Esophagus muscularis mucosa (tissue), 4 donors: ENCODE measurements around the gene DAB2IP. TPM values are rescaled to one million over a fixed set of nuclear protein-coding genes. Genes with fewer than 3 reads are reported as not detected.

ENCODE experiments used
- DNase-seq: peaks from one replicate; pipeline ENCODE4 v3.0.0-alpha.2; 2017; ENCODE audit errors: extremely low spot score
- H3K27ac ChIP-seq, 4 donors: fragments of 200-600 bp; sonication (generic); replicated peaks in 1 of 4; 1 replicate in 3 of 4; 2 replicates in 1 of 4; pipeline ENCODE4 v1.5.1; 2016 to 2019; ENCODE audit warnings: mild to moderate bottlenecking in 1 of 4
- H3K27me3 ChIP-seq, 4 donors: fragments of 200-600 bp; sonication (generic); one replicate each; pipeline versions ENCODE4 v1.5.1 to v1.6.0; 2016 to 2019
- H3K36me3 ChIP-seq, 4 donors: fragments of 200-600 bp; sonication (generic); one replicate each; pipeline ENCODE4 v1.5.1; 2016 to 2019
- H3K4me1 ChIP-seq, 4 donors: fragments of 200-600 bp; sonication (generic); one replicate each; pipeline ENCODE4 v1.5.1; 2016 to 2019
- H3K4me3 ChIP-seq, 4 donors: fragments of 200-600 bp; sonication (generic); 1 replicate in 2 of 4; 2 replicates in 2 of 4; pipeline ENCODE4 v1.5.1; 2016 to 2019; ENCODE audit warnings: mild to moderate bottlenecking in 4 of 4, moderate library complexity in 1 of 4
- H3K9me3 ChIP-seq, 4 donors: fragments of 200-600 bp; sonication (generic); 1 replicate in 3 of 4; 2 replicates in 1 of 4; pipeline ENCODE4 v1.5.1; 2016 to 2019
- EP300 ChIP-seq: sonication (generic); formaldehyde crosslinking; IDR thresholded peaks from one replicate; pipeline ENCODE4 v1.6.1; 2017; ENCODE audit warnings: antibody characterized with exemption
- POLR2A ChIP-seq: fragments of 450-650 bp; IDR thresholded peaks from one replicate; pipeline ENCODE4 v1.6.1; 2017; ENCODE audit warnings: antibody characterized with exemption, moderate library complexity, mild to moderate bottlenecking, low read depth
- POLR2AphosphoS5 ChIP-seq, 2 donors: sonication (generic); formaldehyde crosslinking; IDR thresholded peaks; one replicate each; pipeline ENCODE4 v1.6.1; 2017; ENCODE audit warnings: antibody characterized with exemption in 2 of 2
- WGBS: methylation state at CpG from one replicate; pipeline ENCODE4 v1.1.5; 2018; 5-methylcytosine and 5-hydroxymethylcytosine counted together
- intact Hi-C: fragments of 100-400 bp; cut with DNase I; formaldehyde crosslinking; loops from one replicate; pipeline ENCODE4 v1.15.1; 2023
- total RNA-seq, 4 donors: library from RNA; depleted of rRNA; stranded (reverse); fragments of >200 nt; gene quantifications; one replicate each; pipeline versions ENCODE4 v1.1.0 to v1.2.1, GENCODE V29; 2016
- TF ChIP-seq, protein P1 (sequence below), 3 experiments: fragments of 200-600 bp in 2 of 3; fragments of 450-650 bp in 1 of 3; sonication (generic) in 2 of 3; IDR thresholded peaks; one replicate each; pipeline ENCODE4 v1.5.1; 2017 to 2019; ENCODE audit warnings: antibody characterized with exemption in 3 of 3, mild to moderate bottlenecking in 2 of 3, moderate library complexity in 1 of 3

The DAB2IP gene
- total RNA-seq, 4 donors from 2014 or later: 41.7 to 102 (median 62.4) TPM

DNA sequence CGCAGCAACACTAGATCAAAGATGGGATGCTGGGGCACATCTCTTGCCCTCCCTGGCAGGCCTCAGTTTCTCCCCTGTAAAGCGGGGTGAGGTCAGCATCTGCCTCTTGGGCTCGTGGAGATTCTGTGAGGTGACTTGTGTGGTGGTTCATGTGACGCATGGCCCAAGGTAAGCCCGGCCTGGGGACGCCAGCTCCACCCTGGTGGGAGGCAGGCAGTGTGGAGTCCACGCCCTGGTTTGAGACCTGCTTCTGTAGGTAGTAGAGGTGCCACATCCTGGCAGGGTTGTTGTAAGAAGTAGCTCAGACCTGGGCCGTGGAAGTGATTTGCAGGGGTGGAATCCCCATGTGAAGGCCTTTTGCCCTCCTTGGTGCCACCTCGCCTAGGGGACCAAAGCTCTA, 101.5 kb downstream of the DAB2IP start:
- Histone ChIP-seq H3K36me3 (peaks cover 0 to 18% (median 11%) of the 10 kb centered on the region in 4 donors), H3K27me3 (no peaks in the 10 kb centered on the region), H3K4me1 (peaks cover 96 to 100% (median 98%) of the 10 kb centered on the region in 4 donors), H3K9me3 (no peaks in the 10 kb centered on the region), H3K27ac (peak overlapping the region; percentile 10 to 94 (median 86)), H3K4me3 (no peak overlapping the region)
- 93% methylated on average over 4 of the region's 9 CpGs for WGBS
- no peak for DNase-seq
- intact Hi-C loops: loop anchor here (10.0 kb wide), 1 partner anchor 132 kb away; no protein-coding TSS in a partner anchor
- TF ChIP-seq POLR2A (no peak), EP300 (no peak), POLR2AphosphoS5 (IDR thresholded peaks at IDR 0.05) (no peak)
- TF ChIP-seq, protein P1, sequence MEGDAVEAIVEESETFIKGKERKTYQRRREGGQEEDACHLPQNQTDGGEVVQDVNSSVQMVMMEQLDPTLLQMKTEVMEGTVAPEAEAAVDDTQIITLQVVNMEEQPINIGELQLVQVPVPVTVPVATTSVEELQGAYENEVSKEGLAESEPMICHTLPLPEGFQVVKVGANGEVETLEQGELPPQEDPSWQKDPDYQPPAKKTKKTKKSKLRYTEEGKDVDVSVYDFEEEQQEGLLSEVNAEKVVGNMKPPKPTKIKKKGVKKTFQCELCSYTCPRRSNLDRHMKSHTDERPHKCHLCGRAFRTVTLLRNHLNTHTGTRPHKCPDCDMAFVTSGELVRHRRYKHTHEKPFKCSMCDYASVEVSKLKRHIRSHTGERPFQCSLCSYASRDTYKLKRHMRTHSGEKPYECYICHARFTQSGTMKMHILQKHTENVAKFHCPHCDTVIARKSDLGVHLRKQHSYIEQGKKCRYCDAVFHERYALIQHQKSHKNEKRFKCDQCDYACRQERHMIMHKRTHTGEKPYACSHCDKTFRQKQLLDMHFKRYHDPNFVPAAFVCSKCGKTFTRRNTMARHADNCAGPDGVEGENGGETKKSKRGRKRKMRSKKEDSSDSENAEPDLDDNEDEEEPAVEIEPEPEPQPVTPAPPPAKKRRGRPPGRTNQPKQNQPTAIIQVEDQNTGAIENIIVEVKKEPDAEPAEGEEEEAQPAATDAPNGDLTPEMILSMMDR (IDR thresholded peaks at IDR 0.05): no peak

DNA sequence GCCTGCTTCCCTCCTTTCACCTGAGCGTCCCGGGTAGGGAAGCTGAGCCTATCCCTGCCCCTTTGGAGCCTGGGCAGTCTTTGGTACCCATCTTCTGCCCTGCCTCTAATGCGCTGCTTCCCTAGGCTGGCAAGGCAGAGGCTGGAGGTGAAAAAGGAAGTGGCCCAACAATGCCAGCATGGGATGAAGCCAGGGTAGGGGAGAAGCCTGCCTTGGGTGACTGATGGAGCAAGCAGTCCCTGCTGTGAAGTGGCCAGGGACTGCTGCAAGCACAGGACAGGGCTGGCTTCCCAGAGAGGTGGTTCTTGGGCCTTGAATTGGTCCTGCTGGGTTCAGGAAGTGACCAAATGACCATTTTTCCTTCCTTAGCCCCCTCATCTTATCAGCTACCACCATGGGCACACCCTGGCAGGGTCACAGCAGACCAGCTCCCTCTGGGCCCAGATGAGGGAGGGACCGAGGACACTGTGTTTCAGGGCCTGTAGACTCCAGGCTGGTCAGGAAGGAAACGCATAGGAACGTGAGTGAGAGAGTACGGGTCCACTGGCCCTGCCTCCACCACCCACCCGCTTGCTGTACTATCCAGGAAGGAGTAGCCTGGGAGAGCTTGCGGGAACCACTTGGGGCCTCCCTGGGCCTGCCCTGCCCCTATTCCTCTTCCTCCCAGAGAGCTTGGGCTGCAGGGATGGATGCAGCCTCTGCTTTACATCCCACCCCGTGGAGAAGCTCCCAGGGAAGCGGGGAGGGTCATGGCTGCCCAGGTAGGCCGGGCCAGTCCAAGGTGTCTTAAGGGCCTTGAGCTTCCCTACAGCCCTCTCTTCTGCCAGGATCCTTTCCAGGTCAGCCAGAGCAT, 102.6 kb downstream of the DAB2IP start:
- no peak for DNase-seq
- intact Hi-C loops: loop anchor here (10.0 kb wide), 1 partner anchor 131 kb away; no protein-coding TSS in a partner anchor
- Histone ChIP-seq H3K27ac (peak overlapping the region in 3 of 4 donors; percentile 40 to 94 (median 79)), H3K4me1 (peaks cover 85 to 90% (median 87%) of the 10 kb centered on the region in 4 donors), H3K36me3 (peaks cover 4 to 24% (median 22%) of the 10 kb centered on the region in 4 donors), H3K9me3 (no peaks in the 10 kb centered on the region), H3K4me3 (no peak overlapping the region), H3K27me3 (no peaks in the 10 kb centered on the region)
- 74% methylated on average over 11 of the region's 12 CpGs for WGBS
- peak in 1 of 2 donors; percentile 19 for TF ChIP-seq POLR2AphosphoS5 (IDR thresholded peaks at IDR 0.05)
- no peak for TF ChIP-seq POLR2A

DNA sequence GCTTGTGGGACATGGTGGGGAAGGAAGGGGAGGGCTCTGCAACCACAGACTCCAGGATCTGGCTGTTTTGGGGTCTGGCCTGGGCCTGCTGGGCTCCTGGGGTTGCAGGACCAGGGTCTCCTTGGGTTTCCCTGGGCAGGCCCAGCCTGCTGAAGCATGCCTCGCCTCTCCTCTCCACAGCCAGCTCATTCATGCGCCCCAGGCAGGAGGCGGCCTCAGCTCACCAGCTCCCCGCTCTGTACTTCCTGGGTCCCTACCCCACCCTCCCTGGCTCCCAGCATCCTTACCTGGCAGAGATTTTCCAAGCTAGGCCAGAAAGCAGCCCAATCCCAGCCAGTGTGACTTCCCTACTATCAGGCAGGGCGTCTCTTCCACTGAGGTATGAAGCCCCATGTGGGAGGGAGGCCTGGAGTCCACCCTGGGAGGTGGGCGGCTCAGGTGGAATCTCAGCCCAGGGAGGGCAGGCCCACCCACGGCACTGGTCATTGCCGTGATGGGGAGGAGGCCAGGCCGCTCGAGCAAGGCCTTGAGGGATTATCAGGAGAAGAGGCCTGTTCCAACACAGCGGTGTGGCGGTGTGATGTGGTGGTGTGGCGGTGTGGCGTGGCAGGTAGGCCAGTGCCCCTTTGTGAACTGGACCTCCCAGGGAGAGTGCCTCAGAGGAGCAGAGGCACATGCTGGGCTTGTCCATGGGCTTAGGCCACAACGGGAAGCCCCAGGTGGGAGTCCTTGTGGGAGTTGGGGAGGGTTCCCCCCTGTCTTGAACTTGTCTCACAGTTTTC, 103.4 kb downstream of the DAB2IP start:
- Histone ChIP-seq H3K36me3 (peaks cover 11 to 32% (median 30%) of the 10 kb centered on the region in 4 donors), H3K27me3 (no peaks in the 10 kb centered on the region), H3K9me3 (no peaks in the 10 kb centered on the region), H3K4me3 (no peak overlapping the region), H3K4me1 (peaks cover 77 to 82% (median 79%) of the 10 kb centered on the region in 4 donors), H3K27ac (peak overlapping the region in 3 of 4 donors; percentile 40 to 94 (median 79))
- TF ChIP-seq POLR2A: no peak
- TF ChIP-seq EP300: no peak
- TF ChIP-seq POLR2AphosphoS5 (IDR thresholded peaks at IDR 0.05): no peak
- TF ChIP-seq, protein P1 (IDR thresholded peaks at IDR 0.05): no peak
- 80% methylated on average over 9 of the region's 15 CpGs for WGBS
- intact Hi-C loops: loop anchor here (5.0 to 10.0 kb wide), 2 partner anchors 58 to 130 kb away; no protein-coding TSS in a partner anchor
- no peak for DNase-seq

DNA sequence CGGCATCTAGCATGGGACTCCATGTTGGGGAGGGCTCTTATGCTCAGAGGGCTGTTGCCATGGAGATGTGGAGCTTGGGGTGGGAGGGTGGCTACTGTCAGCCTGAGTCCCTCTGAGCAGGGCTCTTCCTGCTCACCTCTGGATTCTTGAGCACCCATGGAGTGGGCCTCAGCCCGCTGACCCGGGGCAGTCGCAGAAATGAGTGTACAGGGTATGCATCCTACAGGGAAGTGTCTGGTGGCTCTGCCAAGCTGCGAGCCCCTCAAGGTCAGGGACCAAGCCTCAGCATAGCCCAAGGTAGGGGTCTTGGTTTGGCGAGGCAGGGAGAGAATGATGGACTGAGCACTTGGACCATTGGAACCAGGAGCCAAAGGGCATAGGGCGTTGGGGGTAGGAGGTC, 104.1 kb downstream of the DAB2IP start:
- WGBS: 93% methylated on average over 5 of the region's 7 CpGs
- peak overlapping the region in 2 of 4 donors; percentile 40 to 79 for H3K27ac ChIP-seq
- intact Hi-C loops: loop anchor here (5.0 to 10.0 kb wide), 2 partner anchors 58 to 129 kb away; no protein-coding TSS in a partner anchor

More for the DNA sequence above, 104.1 kb downstream of the DAB2IP start:
- peaks cover 69 to 74% (median 71%) of the 10 kb centered on the region in 4 donors for H3K4me1 ChIP-seq
- H3K27me3 ChIP-seq: no peaks in the 10 kb centered on the region
- no peaks in the 10 kb centered on the region for H3K9me3 ChIP-seq
- DNase-seq: no peak
- H3K4me3 ChIP-seq: no peak overlapping the region
- TF ChIP-seq, protein P1 (IDR thresholded peaks at IDR 0.05): no peak
- TF ChIP-seq EP300 (no peak), POLR2AphosphoS5 (IDR thresholded peaks at IDR 0.05) (no peak), POLR2A (no peak)
- H3K36me3 ChIP-seq: peaks cover 18 to 38% (median 35%) of the 10 kb centered on the region in 4 donors
